Glomerular endothelial cell (primary cell): Measurements from ENCODE around the gene DHDDS. TPM values are rescaled to one million over a fixed set of nuclear protein-coding genes. Genes with fewer than 3 reads are reported as not detected.

Source experiments
- DNase-seq: peaks from one replicate; pipeline ENCODE4 v3.0.0-alpha.2; 2011; ENCODE audit warnings: low read depth, low spot score; ENCODE audit errors: extremely low read depth
- total RNA-seq: library from RNA; depleted of rRNA; stranded (reverse); fragments of >200 nt; gene quantifications from 2 replicates; pipeline ENCODE4 v1.2.3, GENCODE V29; 2015

The DHDDS gene
- total RNA-seq, 1 donor from 2014 or later: 49.1 TPM

DNA sequence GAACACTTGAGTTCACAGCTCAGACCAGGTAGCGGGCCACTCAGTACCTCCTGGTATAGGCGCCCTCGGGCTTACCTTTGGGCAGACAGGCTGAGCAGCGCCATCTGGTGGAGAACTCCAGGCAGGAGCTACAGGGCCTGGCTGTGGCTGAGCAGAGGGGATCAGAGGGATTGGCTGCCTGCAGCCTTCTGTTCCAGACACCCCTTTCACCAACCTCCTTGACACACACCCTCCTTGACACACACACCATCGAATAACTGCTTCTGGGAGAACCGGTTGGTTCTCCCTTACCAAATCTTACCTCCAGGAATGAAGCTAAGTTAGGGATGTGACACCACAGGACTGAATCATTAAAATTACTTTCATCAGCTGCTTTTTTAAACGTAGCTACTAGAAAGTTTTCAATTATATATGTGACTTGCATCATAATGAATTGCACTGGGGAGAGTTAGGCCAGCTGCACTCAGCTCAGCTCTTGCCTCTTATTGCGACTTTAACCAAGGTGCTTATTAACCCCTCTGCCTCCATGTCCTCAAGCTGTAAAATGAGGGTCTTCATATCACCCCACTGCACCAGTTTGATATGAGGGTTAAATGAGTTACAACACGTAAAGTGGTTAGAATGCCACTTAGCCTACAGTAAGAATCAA lies 14.9 kb upstream of the DHDDS start:
- DNase-seq: peak; percentile 25

DNA sequence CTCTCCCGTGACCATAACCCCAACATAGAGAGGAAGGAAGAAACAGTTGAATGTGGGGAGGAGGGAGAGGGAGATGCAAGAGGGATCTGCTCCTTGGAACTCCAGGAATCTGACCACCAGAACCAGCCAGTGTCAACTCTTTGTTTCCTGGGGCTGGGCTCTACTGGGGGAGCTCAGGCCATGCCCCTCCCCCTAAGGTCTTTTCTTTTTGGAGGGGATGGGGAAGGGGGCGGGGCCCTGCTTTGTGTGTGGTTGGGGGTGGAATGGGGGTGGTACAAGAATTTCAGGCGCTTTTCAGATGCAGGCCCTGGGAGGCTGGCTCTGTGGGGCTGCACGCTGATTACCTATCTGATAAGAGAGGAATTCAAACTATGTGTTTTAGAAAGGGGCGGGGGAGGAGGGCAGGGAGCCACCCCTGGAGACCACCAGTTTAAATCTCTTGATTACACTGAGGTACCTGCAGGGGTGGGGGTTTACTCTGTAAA lies 13.2 kb upstream of the DHDDS start:
- no peak for DNase-seq

DNA sequence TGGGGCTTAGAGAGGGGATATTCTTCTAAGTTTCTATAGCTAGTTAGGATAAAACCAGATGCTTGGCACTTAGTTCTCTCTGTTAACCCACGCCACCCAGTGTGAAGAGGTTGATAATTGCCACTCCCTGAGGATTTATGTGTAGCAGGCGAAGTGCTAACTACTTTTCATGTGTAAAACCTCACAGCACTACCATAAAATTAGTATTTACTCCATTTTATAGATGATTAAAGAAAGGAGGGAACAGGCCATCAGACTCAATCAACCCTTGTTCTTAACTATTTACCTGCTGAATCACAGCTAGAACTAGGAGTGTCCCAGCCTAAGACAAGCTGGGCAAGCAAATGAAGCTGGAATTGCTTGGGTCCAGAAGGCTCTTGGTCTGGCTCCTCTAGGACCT lies 12.6 kb upstream of the DHDDS start:
- DNase-seq: no peak

DNA sequence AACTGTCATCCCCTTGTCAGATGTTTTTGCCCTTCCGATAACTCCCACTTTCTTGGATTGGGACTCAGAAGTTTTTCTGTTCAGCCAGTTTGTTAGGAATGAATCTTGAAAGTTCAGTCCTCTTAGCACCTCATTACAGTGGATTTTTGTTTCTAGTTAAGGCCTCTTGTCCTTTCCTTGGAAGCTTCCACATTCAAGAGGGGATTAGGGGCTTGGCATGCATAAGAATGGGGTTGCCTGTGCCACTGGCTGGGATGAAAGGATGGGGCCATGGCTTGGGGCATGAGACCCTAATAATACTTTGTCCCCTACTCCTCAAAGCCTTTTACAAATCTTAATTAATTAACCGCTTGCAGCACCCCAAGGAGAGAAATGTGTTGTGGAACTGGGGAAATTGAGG lies 2.4 kb upstream of the DHDDS start:
- DNase-seq: no peak

DNA sequence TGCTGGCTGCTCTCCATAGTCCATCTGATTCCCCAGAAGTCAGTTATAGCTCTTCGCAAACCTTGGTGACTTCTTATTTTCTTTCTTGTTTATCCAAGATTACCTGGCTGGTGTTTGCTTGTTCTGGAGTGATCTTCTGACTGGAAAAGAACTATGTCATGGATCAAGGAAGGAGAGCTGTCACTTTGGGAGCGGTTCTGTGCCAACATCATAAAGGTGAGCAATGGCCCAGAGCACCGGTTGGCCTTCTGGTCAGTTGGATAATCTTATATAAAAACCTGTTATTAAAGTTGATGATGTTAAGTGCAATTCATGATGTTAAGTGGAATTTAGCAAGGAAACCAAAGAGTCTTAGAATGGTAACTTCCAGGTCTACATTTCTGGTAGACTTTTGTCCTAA lies 672 bp downstream of the DHDDS start:
- no peak for DNase-seq

DNA sequence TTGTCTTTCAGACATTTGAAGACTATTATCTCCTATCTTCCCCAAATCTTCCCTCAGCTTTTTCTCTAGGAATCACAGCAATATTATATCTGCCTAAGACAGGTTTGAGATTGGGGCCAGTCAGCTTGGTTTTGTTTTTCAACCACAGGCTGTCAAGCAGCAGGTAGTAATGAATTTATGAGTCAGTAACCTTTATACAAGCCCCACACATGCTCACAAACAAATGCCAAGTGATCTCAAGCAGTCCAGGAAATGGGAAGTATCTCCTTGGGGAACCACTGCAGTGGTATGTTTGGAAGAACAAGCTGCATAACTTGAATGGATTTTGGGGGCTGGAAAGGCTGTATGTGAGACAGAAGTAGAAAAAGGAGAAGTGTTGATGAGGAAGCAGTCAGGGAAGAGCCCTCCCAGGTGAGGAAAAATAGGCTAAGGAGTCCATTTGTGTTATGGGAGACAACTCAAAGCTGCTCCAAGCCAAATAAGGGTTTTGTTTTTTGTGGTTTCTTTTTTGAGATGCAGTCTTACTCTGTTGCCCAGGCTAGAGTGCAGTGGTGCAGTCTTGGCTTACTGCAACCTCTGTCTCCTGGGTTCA lies 2.1 kb downstream of the DHDDS start:
- DNase-seq: no peak

DNA sequence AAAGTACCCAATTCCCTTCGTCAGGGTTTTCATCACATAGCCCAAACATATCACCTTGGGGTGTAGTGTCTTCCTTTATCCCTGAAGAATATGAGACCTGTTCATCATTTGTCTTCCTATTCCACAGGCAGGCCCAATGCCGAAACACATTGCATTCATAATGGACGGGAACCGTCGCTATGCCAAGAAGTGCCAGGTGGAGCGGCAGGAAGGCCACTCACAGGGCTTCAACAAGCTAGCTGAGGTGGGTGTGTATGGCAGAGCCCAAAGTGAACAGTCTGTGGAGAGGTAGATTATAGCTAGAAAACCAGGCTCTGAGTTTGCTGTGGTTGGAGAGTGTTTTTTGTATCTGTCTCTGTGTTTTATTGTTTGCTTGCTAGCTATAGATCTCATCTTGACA lies 5.9 kb downstream of the DHDDS start:
- no peak for DNase-seq

DNA sequence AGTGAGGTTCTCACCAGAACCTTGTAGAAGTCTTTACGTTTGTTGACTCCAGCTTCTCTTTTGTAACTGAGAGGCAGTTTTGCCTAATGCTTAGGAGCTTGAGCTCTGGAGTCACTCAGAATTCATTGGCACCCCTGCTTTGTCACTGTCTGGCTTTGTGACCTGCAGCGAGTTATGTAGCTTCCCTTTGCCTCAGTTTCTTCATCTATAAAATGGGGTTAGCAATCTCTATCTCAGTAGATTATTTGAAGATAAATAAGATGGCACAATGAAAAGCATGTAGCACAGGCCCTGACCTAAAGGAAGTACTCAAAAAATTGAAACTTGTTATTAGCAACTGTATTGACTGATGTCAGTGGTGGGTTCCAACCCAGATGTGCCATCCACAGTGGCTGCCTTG lies 8.1 kb downstream of the DHDDS start:
- DNase-seq: no peak

DNA sequence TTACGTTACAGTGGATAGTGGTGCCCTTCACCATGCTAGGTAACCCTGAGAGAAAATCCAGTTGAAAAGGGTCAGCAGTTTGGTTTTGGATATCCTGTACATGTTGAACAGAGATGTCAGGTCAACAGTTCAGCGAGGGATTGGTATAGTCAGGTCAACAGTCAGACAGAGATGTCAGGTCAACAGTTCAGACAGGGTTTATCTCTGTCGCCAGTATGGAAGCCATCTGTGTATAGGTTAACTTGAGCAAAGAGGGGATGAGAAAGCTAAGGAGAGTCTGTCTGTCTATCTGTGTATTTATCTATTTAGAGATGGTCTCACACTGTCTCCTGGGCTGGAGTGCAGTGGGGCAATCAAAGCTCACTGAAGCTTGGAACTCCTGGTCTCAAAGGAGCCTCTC lies 17.7 kb downstream of the DHDDS start:
- DNase-seq: no peak

DNA sequence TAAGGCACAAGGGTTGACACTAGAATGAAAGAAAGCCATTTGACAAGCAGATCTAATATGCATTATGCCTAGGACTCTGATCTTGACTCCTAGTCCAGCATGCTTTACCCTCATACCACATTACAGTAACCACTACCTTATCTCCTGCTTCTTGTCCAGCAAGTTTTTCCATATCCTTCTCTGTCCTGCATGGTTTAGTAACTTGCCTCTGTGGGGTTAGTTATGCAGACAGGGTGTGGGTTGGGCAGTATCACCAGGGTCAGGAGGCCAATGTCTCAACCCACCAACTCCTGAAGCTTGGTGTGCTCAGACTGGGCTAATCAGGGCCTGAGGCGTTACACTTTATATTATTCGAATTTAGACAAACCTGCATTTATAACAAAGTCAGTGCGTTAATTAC lies 18.8 kb downstream of the DHDDS start:
- DNase-seq: no peak

DNA sequence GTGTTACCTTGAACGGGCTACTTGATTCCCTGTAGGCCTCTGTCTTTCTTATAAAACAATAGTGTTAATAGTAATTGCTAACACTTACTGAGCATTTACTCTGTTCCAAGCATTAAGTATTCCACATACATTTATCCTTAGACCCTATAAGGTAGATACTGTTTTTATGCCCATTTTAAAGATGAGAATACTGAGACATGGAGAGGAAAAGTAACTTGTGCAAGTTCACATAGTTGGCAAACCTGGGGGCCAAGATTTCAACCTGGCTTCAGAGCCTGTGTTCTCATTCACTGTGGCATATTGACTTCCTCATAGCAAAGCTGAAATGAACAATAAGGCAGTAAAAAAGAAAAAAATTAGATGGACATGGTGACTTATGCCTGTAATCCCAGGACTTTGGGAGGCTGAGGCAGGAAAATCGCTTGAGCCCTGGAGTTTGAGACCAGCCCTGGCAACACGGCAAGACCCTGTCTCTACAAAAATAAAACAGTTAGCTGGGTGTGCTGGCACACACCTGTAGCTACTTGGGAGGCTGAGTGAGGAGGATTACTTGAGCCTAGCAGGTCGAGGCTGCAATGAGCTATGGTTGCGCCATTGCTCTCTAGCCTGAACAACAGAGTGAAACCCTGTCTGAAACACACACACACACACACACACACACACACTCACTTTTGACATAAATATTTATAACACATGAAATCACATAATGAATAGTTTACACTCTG lies 20.5 kb downstream of the DHDDS start:
- no peak for DNase-seq

DNA sequence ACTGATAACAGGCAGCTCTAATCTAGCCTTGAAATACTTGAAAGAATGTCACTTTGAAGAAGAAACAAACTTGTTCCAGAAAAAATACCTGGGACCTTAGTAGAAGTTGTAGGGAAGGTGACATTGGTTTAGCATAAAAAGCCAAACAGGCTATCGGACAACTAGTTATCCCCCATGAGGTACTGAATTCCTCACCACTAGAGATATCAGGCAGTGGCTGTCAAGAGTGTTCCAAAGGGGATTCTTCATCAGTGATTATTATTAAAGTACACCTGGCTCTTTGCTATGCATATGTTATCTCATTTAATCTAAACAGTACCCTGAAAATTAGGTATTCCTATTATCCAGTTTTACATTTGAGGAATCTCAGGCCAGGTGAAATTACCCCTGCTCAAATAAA lies 27.0 kb downstream of the DHDDS start:
- DNase-seq: no peak

DNA sequence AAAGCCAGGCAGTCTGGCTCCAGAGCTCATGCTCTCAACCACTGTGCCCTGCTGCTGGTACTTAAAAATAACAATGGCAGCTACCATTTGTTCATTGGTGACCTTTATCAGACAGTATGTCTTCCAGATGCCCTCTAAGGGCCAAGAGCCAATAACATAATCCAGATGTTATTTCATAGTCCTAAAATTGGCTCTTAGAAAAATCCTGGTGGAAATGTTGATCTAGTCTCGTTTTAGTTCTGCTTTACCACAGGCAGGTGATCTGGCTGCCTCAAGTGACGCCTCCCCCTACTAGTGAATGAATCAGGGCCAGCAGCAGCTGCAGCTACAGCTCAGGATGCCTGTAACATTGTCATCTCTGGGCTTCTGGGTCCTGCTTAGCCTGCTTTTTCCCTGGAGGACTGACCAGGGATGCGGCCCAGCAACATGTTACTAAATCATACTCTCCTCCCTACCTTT lies 27.5 kb downstream of the DHDDS start:
- DNase-seq: no peak

DNA sequence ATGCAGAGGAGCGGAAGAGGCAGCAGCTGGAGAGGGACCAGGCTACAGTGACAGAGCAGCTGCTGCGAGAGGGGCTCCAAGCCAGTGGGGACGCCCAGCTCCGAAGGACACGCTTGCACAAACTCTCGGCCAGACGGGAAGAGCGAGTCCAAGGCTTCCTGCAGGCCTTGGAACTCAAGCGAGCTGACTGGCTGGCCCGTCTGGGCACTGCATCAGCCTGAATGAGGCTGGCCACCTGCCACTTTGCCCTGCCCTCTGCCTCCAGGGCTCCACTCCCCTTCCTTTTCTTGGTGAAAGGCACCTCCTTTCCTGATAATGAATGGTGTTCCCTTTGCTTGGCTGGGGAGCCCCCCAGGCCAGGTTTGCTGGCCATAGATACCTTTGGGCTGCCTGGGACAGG lies 36.8 kb downstream of the DHDDS start:
- DNase-seq: no peak

DNA sequence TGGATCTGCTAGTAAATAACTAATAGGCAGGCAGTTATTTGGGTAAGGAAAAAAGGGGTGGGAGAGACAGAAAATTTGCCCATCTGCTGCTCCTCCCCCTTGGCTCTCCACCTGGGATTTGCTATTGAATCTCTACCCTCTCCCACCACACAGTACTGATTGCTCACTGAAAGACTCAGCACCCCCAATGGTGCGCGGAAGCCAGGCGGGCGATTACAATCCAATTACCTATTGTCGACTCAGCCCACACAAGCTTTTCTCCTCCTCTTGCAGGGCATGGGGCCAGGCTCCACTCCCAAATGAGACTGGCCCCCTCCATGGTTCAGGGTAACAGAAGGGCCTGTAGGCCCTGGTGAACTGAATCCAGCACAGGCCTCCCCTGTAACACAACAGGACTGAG lies 37.4 kb downstream of the DHDDS start:
- DNase-seq: no peak

DNA sequence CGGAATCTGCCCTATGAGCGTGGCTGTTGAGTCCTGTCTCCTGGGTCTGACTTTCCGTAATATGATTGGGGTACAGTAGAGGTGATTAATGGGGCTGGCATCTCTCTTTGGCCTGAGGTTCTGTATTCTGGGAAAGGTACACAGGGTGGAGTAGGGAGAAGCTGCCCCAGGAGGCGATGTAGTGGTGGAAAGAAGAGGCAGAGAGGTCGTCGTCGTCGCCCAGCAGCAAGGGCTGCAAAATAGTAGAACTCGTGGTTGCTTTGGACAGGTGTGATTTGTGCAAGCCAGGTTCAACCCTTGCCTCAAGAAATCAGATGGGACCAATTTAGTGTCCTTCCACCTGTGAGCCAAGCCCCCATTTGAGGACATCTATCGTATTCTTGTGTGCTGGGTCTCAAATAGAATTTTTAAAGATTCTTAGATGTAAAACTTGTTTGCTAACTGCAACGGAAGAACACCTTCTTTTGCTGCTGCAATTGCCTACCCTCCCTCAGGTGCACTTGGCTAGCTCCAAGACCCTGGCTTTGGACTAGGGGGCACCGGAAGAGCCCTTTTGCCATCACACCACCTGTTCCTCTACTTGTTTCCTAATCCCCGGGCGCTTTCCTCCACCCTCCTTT lies 38.9 kb downstream of the DHDDS start:
- no peak for DNase-seq

DNA sequence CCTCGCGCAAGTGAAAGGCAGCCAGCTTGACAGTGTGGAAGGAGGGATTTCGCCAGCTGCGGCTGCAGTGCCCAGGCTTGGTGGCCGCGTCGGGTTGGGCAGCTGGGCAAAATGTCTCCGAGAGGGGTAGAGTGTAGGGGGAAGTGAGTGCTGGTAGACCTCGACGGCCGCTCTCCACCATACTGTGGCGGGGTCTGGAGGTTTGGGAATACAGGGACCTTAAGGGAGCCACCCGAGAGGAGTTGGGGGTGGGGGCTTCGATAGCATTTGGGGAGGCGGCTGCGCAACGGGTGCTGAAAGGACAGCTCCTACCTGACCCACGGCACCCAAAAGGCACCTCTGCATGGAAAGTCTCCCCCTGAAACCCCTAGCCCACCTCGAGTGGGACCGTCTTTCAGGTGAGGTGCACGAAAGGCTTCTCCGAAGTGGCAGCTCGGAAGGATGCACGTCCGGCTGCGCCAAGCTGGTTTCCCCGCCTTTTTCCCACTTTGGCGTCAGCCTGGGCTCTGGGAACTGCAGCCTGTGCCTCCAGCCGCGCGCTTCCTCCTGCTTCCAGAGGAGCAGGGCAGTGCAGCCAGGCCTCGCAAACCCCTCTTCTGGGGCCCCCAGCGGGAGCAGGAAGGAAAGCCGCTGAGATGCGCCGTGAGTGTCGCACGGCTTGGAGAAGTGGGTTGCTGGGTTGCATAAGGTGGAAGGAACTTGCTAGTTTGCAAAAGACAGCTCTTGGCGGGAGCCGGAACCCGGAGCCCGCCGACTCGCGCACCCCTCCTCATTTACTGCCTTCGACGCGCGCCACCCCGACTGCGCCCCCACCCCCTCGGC lies 39.6 kb downstream of the DHDDS start:
- no peak for DNase-seq

DNA sequence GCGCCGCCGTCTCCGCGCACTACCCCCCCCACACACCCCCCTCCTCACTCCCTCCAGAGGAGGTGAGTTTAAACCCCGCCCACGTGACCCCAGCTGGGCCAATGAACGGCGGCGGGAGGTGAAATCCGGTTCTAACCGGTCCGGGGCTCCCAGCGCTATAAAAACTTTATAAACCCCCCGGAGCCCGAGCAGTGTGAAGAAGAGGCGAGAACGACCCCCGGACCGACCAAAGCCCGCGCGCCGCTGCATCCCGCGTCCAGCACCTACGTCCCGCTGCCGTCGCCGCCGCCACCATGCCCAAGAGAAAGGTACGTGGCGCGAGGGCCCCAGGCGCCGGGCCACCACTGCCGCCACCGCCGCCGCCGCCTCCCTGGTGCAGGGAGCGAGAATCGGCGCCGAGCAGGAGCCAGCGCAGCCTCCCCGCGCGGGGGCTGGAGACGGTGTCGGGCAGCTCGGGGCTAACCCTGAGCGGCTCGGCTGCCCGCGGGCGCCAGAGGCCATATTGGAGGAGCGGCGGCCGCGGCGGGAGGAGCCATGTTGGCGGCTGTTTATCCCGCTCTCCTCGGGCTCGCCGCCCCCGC lies 40.3 kb downstream of the DHDDS start, which contains the start of gene HMGN2:
Gene HMGN2, plus strand, starts transcription at position 121 of the 581 bp plus-strand sequence. Its CDS starts 173 bp downstream, at position 294.
- DNase-seq: no peak

DNA sequence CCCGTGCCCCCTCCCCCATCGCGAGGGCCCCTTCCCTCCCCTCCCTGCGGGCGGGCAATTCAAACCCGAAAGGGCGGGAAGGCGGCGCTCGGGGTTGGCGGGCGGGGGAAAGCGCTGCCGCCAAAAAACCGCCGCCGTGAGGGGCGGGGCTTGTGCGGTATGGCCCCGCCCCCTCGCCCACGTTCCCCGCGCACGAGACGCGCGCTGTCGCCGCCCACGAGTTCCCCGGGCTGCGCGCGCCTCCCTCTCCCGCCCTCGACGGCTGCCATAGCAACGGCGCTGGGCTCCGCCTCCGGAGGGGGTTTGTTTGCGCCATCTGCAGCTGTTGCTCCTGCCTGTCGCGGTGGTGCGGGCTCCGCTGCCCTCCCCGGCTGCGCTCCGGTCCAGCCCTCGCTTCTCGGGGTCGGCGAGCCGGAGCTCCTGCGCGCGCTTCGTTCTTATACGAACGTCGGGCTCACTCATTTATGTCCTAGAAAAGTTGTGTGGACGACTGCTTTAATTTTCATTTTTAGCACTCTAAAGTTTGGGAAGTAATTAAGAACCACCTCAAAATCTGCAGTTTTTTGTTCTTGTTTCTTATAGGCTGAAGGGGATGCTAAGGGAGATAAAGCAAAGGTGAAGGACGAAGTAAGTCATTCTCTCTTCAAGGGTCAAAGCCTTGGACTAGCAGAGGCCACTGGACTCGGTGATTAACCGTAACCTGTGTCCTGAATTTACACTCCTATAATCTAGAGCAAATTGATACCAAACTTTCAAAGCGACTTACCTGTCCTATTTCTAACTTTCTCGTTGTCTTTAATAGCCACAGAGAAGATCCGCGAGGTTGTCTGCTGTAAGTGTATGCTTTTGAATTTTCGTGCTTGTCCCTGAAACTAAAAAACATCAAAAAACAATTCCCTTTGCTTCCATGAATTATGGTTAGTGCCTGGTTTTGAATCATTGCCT lies 41.1 kb downstream of the DHDDS start:
- no peak for DNase-seq
